ENCODE data around the gene THSD7B.

DNA sequence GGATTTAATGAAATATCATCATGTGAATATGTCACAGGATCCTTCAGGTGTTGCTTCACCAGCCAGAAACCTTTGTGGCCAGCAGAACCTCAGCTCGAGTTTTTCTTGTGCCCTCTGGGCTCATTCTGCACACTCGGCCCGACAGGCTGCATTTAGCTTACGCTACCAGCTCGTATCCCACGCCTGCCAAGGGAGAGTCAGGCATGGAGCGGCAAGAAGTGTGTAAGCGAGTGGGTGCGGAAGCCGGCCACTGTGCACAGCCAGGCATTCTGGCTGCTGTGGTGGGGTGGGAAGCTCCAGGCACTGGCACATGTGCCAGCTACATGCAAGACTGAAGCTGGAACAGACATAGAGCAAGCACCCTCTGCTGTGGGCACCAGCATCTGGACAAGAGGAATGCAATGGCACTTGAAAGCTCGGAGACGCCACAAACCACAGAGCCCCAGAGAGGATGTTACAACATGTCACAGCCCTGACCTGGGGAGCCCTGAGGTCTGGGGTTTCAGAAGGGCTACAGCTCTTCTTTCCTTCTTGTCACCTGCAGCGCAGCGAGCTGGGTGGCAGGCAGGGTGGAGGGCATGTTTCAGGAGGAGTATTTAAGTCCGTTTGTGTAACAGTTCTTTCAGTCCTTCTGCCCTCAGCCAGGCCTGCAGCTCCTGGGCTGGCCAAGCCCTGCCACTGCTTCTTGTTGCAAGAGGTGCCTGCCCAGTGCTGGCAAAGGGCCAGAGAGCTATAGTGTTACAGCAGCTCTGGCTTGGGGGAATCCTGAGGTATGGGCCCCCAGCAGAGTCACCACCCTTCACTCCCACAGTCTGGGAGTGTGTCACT is 941.7 kb downstream of the THSD7B start:
- TF ChIP-seq EP300 (IDR thresholded peaks at IDR 0.05) (no peak), CTCF (IDR thresholded peaks at IDR 0.05) (no peak)

Data from upper lobe of left lung (tissue), 4 donors.